ENCODE measurements around the gene CASP6. TPM values are rescaled to one million over a fixed set of nuclear protein-coding genes. Genes with fewer than 3 reads are reported as not detected.
A peak's percentile ranks its signal among the peaks of the same experiment; 100 is the strongest.

CASP6 gene
- total RNA-seq, 1 experiment from 2014 or later = 27.0 TPM

DNA sequence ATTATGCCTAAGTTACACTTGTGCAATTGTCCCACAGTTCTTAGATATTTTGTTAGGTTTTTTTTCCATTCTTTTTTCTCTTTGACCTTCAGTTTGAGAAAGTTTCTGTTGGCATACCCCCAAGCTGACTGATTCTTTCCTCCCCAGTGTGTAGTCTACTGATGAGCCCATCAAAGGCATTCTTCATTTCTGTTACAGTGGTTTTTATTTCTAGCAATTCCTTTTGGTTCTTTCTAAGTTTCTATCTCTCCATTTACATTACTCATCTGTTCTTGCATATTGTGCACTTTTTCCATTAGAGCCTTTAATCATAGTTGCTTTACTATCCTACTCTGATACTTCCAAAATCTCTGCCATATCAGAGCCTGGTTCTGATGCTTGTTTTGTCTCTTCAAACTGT is 31.9 kb downstream of the CASP6 start:
- H3K9me3 ChIP-seq (replicated peaks) = 0 out of 2 replicates have a peak, but pooled peaks cover 4% of the 10 kb centered on the region
- H3K36me3 ChIP-seq = 0 out of 2 replicates have a peak, but pooled peaks cover 4% of the 10 kb centered on the region
- no peak overlapping the region for H3K4me3 ChIP-seq
- H3K4me1 ChIP-seq = no peaks in the 10 kb centered on the region
- no peaks in the 10 kb centered on the region for H3K27me3 ChIP-seq
- DNase-seq = no peak
- no peak overlapping the region for H3K27ac ChIP-seq

DNA sequence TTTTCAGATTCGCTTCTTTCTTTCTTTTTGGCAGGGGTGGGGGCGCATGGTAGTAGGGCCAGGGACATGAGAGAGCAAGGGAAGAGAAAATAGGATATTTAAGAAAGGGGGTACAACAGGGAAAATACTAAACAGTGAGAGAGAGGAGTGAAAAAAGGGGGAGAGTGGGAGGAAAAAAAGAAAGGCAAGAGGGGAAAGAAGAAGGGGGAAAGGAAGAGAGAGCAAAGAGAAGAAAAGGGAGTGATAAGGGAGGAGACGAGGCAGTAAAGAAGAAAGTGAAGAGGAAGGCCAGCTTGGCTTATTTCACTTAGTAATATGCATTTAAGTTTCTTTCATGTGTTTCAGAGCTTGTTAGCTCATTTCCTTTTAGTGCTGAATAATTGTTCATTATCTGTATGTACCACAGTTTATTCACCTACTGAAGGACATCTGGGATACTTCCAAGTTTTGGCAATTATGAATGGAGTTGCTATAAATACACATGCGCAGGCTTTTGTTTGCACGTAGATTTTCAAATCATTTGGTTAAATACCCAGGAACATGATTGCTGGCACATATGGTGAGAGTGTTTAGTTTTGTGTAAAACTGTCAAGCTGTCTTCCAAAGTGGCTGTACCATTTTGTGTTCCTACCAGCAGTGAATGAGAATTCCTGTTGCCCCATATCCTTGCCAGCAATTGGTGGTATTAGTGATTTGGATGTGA is 37.3 kb downstream of the CASP6 start:
- DNase-seq = no peak
- Histone ChIP-seq H3K4me1 (no peaks in the 10 kb centered on the region), H3K36me3 (no peaks in the 10 kb centered on the region; the same call in 1 of the 2 replicates), H3K4me3 (no peak overlapping the region), H3K27me3 (no peaks in the 10 kb centered on the region), H3K9me3 (replicated peaks) (no peaks in the 10 kb centered on the region), H3K27ac (no peak overlapping the region)

DNA sequence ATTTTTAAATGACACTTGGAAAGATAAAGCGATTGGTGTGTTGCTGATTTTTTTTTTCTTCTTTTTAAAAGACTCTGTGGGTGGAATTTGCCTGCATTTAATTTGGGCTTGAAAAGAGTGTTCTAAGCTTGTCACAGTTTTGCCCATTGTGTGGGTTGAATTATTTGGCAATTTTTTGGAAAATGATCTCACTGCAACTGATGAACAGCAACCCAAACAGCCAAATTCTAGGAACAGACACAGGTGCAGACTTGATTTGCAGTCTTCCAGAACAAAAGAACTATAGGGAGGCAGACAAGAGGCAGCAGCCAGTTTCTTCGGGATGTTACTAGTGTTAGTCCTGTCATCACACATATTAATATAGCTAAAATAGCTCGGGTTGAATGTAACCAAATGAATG is 40.5 kb downstream of the CASP6 start:
- Histone ChIP-seq H3K27me3 (no peaks in the 10 kb centered on the region), H3K9me3 (replicated peaks) (no peaks in the 10 kb centered on the region), H3K4me3 (no peak overlapping the region), H3K27ac (no peak overlapping the region), H3K4me1 (no peaks in the 10 kb centered on the region), H3K36me3 (no peaks in the 10 kb centered on the region; the same call in 1 of the 2 replicates)
- no peak for DNase-seq

DNA sequence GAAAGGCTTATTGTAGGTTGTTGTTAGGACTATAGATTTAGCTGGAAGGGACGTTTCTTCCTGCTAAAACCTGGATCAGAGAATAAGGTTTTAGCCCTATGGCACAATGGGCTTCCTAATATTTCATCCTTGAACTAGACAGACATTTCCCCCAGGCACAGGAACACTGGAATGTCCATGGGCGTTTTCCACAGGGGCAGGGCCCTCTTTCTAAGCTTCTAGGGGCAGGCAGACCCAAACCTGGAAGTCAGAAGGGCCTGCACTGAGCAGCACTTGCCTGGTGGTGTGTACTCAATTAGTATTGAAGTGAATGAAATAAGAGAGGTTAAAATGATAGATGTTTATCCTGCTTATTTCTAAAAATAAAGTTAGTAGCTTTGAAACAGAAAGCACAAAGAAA is 41.1 kb downstream of the CASP6 start:
- DNase-seq = no peak
- Histone ChIP-seq H3K27ac (no peak overlapping the region), H3K4me3 (no peak overlapping the region), H3K4me1 (no peaks in the 10 kb centered on the region), H3K9me3 (replicated peaks) (no peaks in the 10 kb centered on the region), H3K27me3 (no peaks in the 10 kb centered on the region), H3K36me3 (no peaks in the 10 kb centered on the region; the same call in 1 of the 2 replicates)

DNA sequence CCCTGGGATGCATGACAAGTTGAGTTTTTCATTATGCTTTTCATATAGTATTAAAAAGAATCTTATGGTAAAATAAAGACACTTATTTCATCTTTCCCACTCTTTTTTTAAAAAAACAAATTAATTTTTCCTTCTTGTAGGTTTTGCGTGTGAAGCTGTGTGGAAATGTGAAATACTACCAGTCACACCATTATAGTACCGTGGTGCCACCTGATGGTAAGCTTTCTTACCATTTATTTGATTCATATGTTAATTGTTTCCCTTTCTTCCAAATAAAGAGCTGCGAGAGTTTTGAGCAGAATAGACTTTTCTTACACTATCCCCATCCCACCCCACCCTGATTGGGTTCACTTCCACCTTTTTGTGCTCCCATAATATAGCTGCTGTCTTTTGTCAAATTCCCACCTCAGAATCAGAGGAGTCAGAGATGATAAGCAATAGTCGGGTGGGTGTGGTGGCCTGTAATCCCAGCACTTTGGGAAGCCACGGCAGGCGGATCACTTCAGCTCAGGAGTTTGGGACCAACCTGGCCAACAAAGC is 44.3 kb downstream of the CASP6 start:
- no peak overlapping the region for H3K4me3 ChIP-seq
- no peaks in the 10 kb centered on the region; the same call in 1 of the 2 replicates for H3K36me3 ChIP-seq
- no peak overlapping the region for H3K27ac ChIP-seq
- DNase-seq = no peak
- H3K4me1 ChIP-seq = no peaks in the 10 kb centered on the region
- no peaks in the 10 kb centered on the region for H3K9me3 ChIP-seq (replicated peaks)
- no peaks in the 10 kb centered on the region for H3K27me3 ChIP-seq

DNA sequence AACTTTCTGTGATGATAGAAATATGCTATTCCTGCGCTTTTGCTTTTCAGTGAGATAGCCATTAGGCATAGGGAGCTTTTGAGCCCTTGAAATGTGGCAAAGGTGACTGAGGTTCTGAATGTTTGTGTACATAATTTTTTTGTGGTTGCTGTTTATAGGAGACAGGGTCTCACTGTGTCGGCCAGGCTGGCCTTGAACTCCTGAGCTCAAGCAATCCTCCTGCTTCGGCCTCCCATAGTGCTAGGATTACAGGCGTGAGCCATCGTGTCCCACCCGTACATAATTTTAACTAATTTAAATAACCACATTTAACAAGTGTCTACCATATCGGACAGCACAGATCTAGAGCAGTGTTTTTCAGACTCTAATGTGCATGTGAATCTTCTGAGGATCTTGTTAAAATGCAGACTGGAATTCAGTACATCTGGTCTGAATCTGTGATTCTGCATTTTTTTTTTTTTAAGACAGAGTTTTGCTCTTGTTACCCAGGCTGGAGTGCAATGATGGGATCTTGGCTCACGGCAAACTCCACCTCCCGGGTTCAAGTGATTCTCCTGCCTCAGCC is 45.3 kb downstream of the CASP6 start:
- no peak overlapping the region for H3K4me3 ChIP-seq
- no peaks in the 10 kb centered on the region for H3K4me1 ChIP-seq
- no peak for DNase-seq
- no peak overlapping the region for H3K27ac ChIP-seq
- no peaks in the 10 kb centered on the region; the same call in 1 of the 2 replicates for H3K36me3 ChIP-seq
- no peaks in the 10 kb centered on the region for H3K9me3 ChIP-seq (replicated peaks)
- no peaks in the 10 kb centered on the region for H3K27me3 ChIP-seq

DNA sequence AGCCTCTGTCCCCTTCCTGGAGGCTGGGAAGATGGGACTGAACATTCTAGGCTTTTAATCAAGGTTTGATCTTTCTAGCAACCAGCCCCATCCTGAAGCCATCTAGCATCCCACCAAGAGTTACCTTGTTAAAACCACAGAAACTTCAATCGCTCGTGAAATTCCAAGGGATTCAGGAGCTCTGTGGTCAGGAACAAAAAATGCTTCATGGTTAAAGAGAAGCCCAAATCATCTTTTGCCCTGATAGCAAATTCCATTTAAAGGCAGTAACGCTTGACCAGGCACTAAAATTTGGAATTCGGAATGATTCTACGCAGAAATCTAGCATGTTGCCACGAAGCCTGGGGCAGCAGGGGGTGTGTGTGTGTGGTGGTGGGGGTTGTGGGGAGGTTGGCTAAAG is 47.8 kb downstream of the CASP6 start:
- DNase-seq = no peak
- H3K4me1 ChIP-seq = no peaks in the 10 kb centered on the region
- H3K9me3 ChIP-seq (replicated peaks) = no peaks in the 10 kb centered on the region
- H3K4me3 ChIP-seq = no peak overlapping the region
- no peak overlapping the region for H3K27ac ChIP-seq
- H3K27me3 ChIP-seq = no peaks in the 10 kb centered on the region
- H3K36me3 ChIP-seq = no peaks in the 10 kb centered on the region

DNA sequence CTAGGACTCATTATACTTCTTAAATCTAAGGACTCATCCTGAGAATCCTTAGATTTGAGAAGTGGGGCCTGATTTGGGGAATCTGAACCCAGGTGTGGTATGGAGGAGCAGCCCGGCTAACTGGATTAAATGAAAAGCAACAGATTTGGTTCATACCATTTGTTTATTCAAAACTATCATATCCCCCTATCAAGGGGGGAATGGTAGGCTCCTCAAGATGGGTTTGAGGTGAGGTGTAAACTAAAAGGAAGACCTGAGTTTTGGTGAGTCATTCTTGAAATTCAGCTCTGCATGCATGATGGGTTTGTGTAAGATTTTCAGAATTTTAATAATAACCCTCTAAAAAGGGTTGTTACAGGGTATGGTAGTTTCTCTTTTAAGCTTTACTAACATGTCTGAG is 53.4 kb downstream of the CASP6 start:
- H3K4me1 ChIP-seq = no peaks in the 10 kb centered on the region
- no peak for DNase-seq
- no peak overlapping the region for H3K4me3 ChIP-seq
- no peak overlapping the region for H3K27ac ChIP-seq
- H3K9me3 ChIP-seq (replicated peaks) = no peaks in the 10 kb centered on the region
- H3K27me3 ChIP-seq = no peaks in the 10 kb centered on the region
- H3K36me3 ChIP-seq = no peaks in the 10 kb centered on the region

DNA sequence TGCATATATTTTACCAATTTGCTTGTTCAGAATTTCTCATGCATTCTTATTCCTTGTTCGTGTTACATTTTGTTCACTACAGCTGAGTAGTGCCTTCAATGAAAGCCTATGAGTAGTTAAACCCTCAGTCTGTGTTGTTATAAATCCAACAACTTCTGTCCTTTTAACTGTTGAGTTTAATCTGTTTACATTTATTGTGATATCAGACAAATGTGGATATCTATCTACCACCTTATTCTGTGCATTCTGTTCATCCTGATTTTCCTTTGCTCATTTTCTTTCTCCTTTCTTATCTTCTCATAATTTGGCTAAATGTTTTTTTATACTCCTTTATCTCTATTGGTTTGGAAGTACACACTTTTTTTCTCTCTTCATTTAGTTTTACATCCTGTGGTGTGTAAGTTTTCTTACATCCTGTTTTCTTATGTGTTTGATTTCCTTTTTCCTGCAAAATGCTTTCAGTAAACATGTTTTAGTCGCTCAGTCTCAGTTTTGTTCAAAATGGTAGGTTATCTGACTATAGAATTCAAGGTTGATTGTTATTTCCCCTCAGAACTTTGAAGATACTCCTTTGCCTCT is 54.2 kb downstream of the CASP6 start:
- no peak for DNase-seq
- H3K36me3 ChIP-seq = no peaks in the 10 kb centered on the region
- H3K27ac ChIP-seq = no peak overlapping the region
- H3K27me3 ChIP-seq = no peaks in the 10 kb centered on the region
- no peaks in the 10 kb centered on the region for H3K4me1 ChIP-seq
- H3K9me3 ChIP-seq (replicated peaks) = no peaks in the 10 kb centered on the region
- no peak overlapping the region for H3K4me3 ChIP-seq

DNA sequence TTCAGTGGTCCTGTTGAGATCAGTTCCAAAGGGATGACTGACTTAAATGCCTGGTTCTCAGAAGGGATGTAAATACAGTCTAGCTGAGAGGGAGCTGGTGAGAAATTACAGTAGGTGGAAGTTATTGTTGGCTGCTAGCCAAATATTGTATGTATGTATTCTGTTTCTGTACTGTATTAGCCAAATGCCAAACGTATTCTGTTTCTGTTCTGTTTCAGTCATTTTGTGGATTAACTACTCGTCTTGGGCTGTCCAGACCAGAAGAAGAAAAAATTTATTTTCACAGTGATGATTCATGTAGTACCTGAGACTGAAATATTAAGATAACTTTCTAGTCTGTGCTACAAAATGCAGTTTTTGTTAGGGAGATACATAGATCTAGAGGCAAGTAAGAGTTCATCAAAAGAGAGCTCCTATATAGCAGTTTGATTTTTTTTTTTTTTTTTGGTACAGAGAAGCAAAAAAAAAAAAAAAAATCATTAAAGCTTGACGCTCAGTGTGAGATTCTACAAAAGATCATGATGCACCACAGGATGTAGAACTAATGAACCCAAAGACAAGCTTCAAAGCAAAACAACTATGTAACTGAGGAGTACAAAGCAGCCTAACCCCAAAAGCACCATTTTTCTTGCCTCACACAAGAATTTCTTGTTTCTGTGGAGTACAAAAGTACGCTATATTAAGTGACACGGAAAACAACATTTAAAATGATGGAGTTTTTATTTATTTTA is 54.8 kb downstream of the CASP6 start:
- DNase-seq = peak in 1 of 2 experiments; percentile 34
- H3K4me3 ChIP-seq = no peak overlapping the region
- H3K4me1 ChIP-seq = no peaks in the 10 kb centered on the region
- H3K9me3 ChIP-seq (replicated peaks) = no peaks in the 10 kb centered on the region
- H3K36me3 ChIP-seq = no peaks in the 10 kb centered on the region
- H3K27ac ChIP-seq = no peak overlapping the region
- no peaks in the 10 kb centered on the region for H3K27me3 ChIP-seq

DNA sequence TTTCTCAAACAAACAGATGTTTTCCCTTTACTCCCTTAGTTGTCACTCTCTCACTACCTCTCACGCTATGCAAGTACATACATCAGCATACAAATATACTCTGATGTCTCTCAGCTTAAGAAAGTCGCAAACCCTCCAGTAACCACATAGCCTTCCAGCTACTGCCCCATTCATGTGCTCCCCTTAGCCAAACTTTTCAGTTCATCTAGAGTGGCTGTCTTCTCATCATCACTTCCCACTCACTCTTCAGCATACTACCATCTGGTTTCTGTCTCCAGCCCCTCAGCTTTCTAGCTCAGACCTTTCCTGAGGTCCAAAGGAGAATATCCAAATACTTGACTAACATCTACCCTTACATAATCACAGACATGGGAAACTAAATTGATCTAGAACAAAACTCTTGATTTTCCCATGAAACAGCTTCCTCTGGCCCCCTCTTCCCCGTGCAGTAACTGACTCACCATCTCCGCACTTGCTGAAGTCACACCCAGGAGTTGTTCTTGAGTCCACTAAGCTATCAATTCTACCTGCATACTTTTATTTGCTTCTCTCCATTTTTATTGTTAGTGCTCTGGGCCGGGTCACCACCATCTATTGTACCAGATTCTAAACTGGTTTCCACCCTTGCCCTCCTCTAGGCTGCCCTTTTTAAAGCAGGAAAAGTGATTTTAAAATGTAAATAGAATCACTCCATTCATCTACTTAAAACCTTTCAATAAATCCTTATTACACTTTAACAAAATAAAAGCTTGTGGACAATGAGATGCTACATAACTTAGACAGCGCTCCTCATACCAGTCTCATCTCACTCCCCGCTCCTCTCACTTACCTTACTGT is 57.2 kb downstream of the CASP6 start:
- DNase-seq = no peak
- Histone ChIP-seq H3K27me3 (no peaks in the 10 kb centered on the region), H3K4me1 (no peaks in the 10 kb centered on the region), H3K9me3 (replicated peaks) (no peaks in the 10 kb centered on the region), H3K4me3 (no peak overlapping the region), H3K27ac (no peak overlapping the region), H3K36me3 (no peaks in the 10 kb centered on the region)

DNA sequence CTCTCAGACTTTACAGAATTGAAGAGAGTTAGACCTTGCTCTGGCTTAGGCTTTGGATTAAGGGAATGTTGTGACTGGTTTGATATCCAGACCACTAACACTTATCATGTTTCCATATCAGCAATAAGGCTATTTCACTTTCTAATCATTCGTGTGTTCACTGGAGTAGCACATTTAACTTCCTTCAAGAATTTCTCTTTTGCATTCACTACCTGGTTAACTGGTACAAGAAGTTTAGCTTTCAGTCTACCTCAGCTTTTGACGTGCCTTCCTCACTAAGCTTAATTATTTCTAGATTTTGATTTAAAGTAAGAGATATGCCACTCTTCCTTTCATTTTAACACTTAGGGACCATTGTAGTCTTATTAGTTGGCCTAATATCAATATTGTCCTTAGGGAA is 62.6 kb downstream of the CASP6 start:
- no peaks in the 10 kb centered on the region for H3K36me3 ChIP-seq
- H3K27me3 ChIP-seq = no peaks in the 10 kb centered on the region
- H3K4me1 ChIP-seq = no peaks in the 10 kb centered on the region
- no peak for DNase-seq
- no peak overlapping the region for H3K4me3 ChIP-seq
- no peaks in the 10 kb centered on the region for H3K9me3 ChIP-seq (replicated peaks)
- H3K27ac ChIP-seq = no peak overlapping the region

All from SJCRH30 (cell line).